Stimulated activated CD8-positive, alpha-beta memory T cell treated with anti-CD3 and anti-CD28 coated beads, Interleukin-15, amount 100 ng/mL, for 48 hours (primary cell): ENCODE data around the gene CDCA7.
"Not testable (repeated sequence)": the region's sequence is repeated elsewhere in the genome, so short reads cannot be mapped to it uniquely, and the experiment has no call there.

Experiments used
- DNase-seq, 2 donors: peaks; one replicate each; pipeline ENCODE4 v3.0.0-alpha.2; 2020; ENCODE audit warnings: low read depth in 2 of 2

CDCA7 gene

GRCh38 chr2:173358616-173359015, 3.9 kb downstream of the CDCA7 start:
- DNase-seq = no peak

GRCh38 chr2:173359231-173359630, 4.6 kb downstream of the CDCA7 start:
- peak in 1 of 2 donors; percentile 8 for DNase-seq

GRCh38 chr2:173370198-173370597, 15.5 kb downstream of the CDCA7 start:
- no peak for DNase-seq

GRCh38 chr2:173371023-173371422, 16.4 kb downstream of the CDCA7 start:
- DNase-seq = no peak

- no peak for DNase-seq
Observed at GRCh38 chr2:173373290-173373689, 18.6 kb downstream of the CDCA7 start.

GRCh38 chr2:173374634-173375033, 20.0 kb downstream of the CDCA7 start:
- DNase-seq = no peak

GRCh38 chr2:173385534-173385933, 30.9 kb downstream of the CDCA7 start:
- DNase-seq = not testable (repeated sequence)

- no peak for DNase-seq
Observed at GRCh38 chr2:173386021-173386737, 31.5 kb downstream of the CDCA7 start.

GRCh38 chr2:173386738-173387065, 32.0 kb downstream of the CDCA7 start:
- no peak for DNase-seq

- no peak for DNase-seq
Observed at GRCh38 chr2:173387079-173387478, 32.4 kb downstream of the CDCA7 start.

- DNase-seq = no peak
Observed at GRCh38 chr2:173387660-173388059, 33.0 kb downstream of the CDCA7 start.

GRCh38 chr2:173388795-173389194, 34.1 kb downstream of the CDCA7 start:
- no peak for DNase-seq

- DNase-seq = no peak
Observed at GRCh38 chr2:173390036-173390435, 35.4 kb downstream of the CDCA7 start.

GRCh38 chr2:173392731-173393130, 38.1 kb downstream of the CDCA7 start:
- DNase-seq = no peak

GRCh38 chr2:173393186-173393585, 38.5 kb downstream of the CDCA7 start:
- DNase-seq = no peak

- no peak for DNase-seq
Observed at GRCh38 chr2:173393636-173394035, 39.0 kb downstream of the CDCA7 start.

- DNase-seq = no peak
Observed at GRCh38 chr2:173394091-173394974, 39.7 kb downstream of the CDCA7 start.

GRCh38 chr2:173395567-173396351, 41.1 kb downstream of the CDCA7 start:
- DNase-seq = no peak

- no peak for DNase-seq
Observed at GRCh38 chr2:173397539-173397938, 42.9 kb downstream of the CDCA7 start.

- DNase-seq = no peak
Observed at GRCh38 chr2:173399229-173399628, 44.6 kb downstream of the CDCA7 start.

GRCh38 chr2:173400760-173401159, 46.1 kb downstream of the CDCA7 start:
- DNase-seq = no peak

GRCh38 chr2:173401716-173402326, 47.1 kb downstream of the CDCA7 start:
- no peak for DNase-seq
